Measurements from ENCODE around the gene IL9. TPM values are rescaled to one million over a fixed set of nuclear protein-coding genes. Genes with fewer than 3 reads are reported as not detected.

IL9 gene
- total RNA-seq, 1 donor from 2014 or later: not detected

- Mint-ChIP-seq H3K4me1 (ENCODE audit: unreplicated experiment) (no peaks in the 10 kb centered on the region), H3K9me3 (ENCODE audit: unreplicated experiment) (no peaks in the 10 kb centered on the region), H3K27ac (ENCODE audit: unreplicated experiment) (no peak overlapping the region), H3K4me3 (ENCODE audit: unreplicated experiment) (no peak overlapping the region), H3K27me3 (ENCODE audit: unreplicated experiment) (peaks cover 1% of the 10 kb centered on the region), H3K36me3 (ENCODE audit: low read depth, unreplicated experiment) (no peaks in the 10 kb centered on the region)
- no peak for DNase-seq (ENCODE audit: low spot score)
- no peak for TF ChIP-seq CTCF (IDR thresholded peaks at IDR 0.05; ENCODE audit: unreplicated experiment)
These were observed 45.4 kb downstream of the IL9 start for GRCh38 chr5:135850231-135850630.

GRCh38 chr5:135847976-135848375 lies 47.7 kb downstream of the IL9 start:
- DNase-seq (ENCODE audit: low spot score): no peak
- H3K4me3 Mint-ChIP-seq (ENCODE audit: unreplicated experiment): no peak overlapping the region
- H3K27ac Mint-ChIP-seq (ENCODE audit: unreplicated experiment): no peak overlapping the region
- peaks cover 1% of the 10 kb centered on the region for H3K27me3 Mint-ChIP-seq (ENCODE audit: unreplicated experiment)
- no peak for TF ChIP-seq CTCF (IDR thresholded peaks at IDR 0.05; ENCODE audit: unreplicated experiment)
- H3K9me3 Mint-ChIP-seq (ENCODE audit: unreplicated experiment): no peaks in the 10 kb centered on the region
- no peaks in the 10 kb centered on the region for H3K4me1 Mint-ChIP-seq (ENCODE audit: unreplicated experiment)
- H3K36me3 Mint-ChIP-seq (ENCODE audit: low read depth, unreplicated experiment): no peaks in the 10 kb centered on the region

GRCh38 chr5:135846311-135846710 lies 49.3 kb downstream of the IL9 start:
- Mint-ChIP-seq H3K36me3 (ENCODE audit: low read depth, unreplicated experiment) (no peaks in the 10 kb centered on the region), H3K27me3 (ENCODE audit: unreplicated experiment) (no peaks in the 10 kb centered on the region), H3K27ac (ENCODE audit: unreplicated experiment) (no peak overlapping the region), H3K9me3 (ENCODE audit: unreplicated experiment) (no peaks in the 10 kb centered on the region), H3K4me3 (ENCODE audit: unreplicated experiment) (no peak overlapping the region), H3K4me1 (ENCODE audit: unreplicated experiment) (no peaks in the 10 kb centered on the region)
- no peak for TF ChIP-seq CTCF (IDR thresholded peaks at IDR 0.05; ENCODE audit: unreplicated experiment)
- no peak for DNase-seq (ENCODE audit: low spot score)

GRCh38 chr5:135843571-135844337 lies 51.9 kb downstream of the IL9 start:
- Mint-ChIP-seq H3K9me3 (ENCODE audit: unreplicated experiment) (peaks cover 3% of the 10 kb centered on the region), H3K27me3 (ENCODE audit: unreplicated experiment) (no peaks in the 10 kb centered on the region), H3K36me3 (ENCODE audit: low read depth, unreplicated experiment) (peaks cover 2% of the 10 kb centered on the region), H3K27ac (ENCODE audit: unreplicated experiment) (no peak overlapping the region), H3K4me3 (ENCODE audit: unreplicated experiment) (no peak overlapping the region), H3K4me1 (ENCODE audit: unreplicated experiment) (no peaks in the 10 kb centered on the region)
- DNase-seq (ENCODE audit: low spot score): no peak
- no peak for TF ChIP-seq CTCF (IDR thresholded peaks at IDR 0.05; ENCODE audit: unreplicated experiment)

- Mint-ChIP-seq H3K27ac (ENCODE audit: unreplicated experiment) (no peak overlapping the region), H3K27me3 (ENCODE audit: unreplicated experiment) (peaks cover 1% of the 10 kb centered on the region), H3K9me3 (ENCODE audit: unreplicated experiment) (peaks cover 8% of the 10 kb centered on the region), H3K4me1 (ENCODE audit: unreplicated experiment) (no peaks in the 10 kb centered on the region), H3K36me3 (ENCODE audit: low read depth, unreplicated experiment) (peaks cover 2% of the 10 kb centered on the region), H3K4me3 (ENCODE audit: unreplicated experiment) (no peak overlapping the region)
- no peak for TF ChIP-seq CTCF (IDR thresholded peaks at IDR 0.05; ENCODE audit: unreplicated experiment)
- no peak for DNase-seq (ENCODE audit: low spot score)
These were observed 52.9 kb downstream of the IL9 start for GRCh38 chr5:135842737-135843136.
